ENCODE results near the gene NRL.

NRL gene

GRCh38 chr14:24081739-24082211 is 33.0 kb downstream of the NRL start:
- no peak for DNase-seq (ENCODE audit: low spot score in 2 of 2)
- H3K4me3 Mint-ChIP-seq = peak overlapping the region; percentile 88
- ATAC-seq (ENCODE audit: low read depth) = no peak
- peaks cover 30% of the 10 kb centered on the region for H3K4me1 Mint-ChIP-seq
- H3K27ac Mint-ChIP-seq = peak overlapping the region; percentile 86
- H3K9me3 Mint-ChIP-seq = no peaks in the 10 kb centered on the region
- no peaks in the 10 kb centered on the region for H3K27me3 Mint-ChIP-seq
- H3K36me3 Mint-ChIP-seq = no peaks in the 10 kb centered on the region

GRCh38 chr14:24080888-24081738 is 33.6 kb downstream of the NRL start:
- H3K27me3 Mint-ChIP-seq = no peaks in the 10 kb centered on the region

DNA sequence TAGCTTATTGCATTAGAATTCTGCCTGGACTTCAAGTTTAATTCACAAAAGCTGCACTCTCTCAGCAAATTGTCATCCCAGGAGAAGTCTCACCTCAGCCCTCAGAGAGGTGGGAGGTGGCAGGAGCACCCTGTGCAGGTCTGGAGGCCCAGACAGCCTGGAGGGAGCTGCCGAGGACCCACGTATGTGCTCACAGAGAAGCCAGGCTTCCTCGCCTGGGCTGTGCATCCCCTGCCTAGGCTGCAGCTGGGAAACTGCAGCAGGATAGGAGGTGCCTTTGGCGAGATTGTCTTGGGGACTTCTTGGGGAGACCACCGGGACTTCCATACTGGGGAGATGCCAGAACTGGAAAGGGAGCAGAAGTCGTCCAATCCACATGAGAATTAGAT is 34.6 kb downstream of the NRL start:
- no peaks in the 10 kb centered on the region for H3K27me3 Mint-ChIP-seq
- H3K36me3 Mint-ChIP-seq = no peaks in the 10 kb centered on the region
- ATAC-seq (ENCODE audit: low read depth) (no peak), DNase-seq (ENCODE audit: low spot score in 2 of 2) (no peak)
- peaks cover 40% of the 10 kb centered on the region for H3K4me1 Mint-ChIP-seq
- peak overlapping the region; percentile 65 for H3K4me3 Mint-ChIP-seq
- no peaks in the 10 kb centered on the region for H3K9me3 Mint-ChIP-seq
- H3K27ac Mint-ChIP-seq = peak overlapping the region; percentile 86

More at GRCh38 chr14:24080888-24081738, 33.6 kb downstream of the NRL start:
- DNase-seq (ENCODE audit: low spot score in 2 of 2) = peak; percentile 60 to 74
- peaks cover 33% of the 10 kb centered on the region for H3K4me1 Mint-ChIP-seq
- peak overlapping the region; percentile 86 for H3K27ac Mint-ChIP-seq
- H3K4me3 Mint-ChIP-seq = peak overlapping the region; percentile 88
- peak; percentile 94 for ATAC-seq (ENCODE audit: low read depth)
- no peaks in the 10 kb centered on the region for H3K36me3 Mint-ChIP-seq
- no peaks in the 10 kb centered on the region for H3K9me3 Mint-ChIP-seq

DNA sequence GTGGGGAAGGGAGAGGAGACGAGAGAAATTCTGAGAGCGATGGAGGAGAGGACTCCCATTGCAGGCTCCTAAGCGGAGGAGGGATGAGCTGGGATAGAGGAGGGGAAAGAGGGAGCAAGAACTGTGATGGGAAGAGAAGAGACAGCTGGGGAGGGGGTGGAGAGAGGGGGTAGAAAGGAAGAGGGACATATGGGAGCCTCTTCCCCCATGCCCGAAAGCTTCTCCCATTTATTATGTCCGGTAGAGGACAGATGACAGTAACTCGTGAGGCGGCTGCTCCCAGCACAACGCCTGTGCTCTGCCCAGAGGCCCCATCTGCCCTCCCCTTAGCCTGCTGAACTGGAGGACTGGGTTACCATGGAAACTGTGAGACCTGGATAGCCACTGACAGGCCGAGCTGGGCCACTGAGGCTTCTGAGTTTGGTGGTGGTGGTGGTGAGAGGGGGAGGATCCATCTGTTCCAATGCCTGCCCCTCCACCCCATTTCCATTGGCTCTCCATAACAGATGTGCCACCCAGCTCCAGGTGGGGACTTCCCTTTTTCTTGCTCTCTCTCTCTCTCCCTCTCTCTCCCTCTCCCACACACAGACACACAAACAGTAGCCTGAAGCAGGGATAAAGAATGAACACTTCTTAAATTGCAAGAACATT is 35.1 kb downstream of the NRL start:
- H3K27ac Mint-ChIP-seq = peak overlapping the region; percentile 86

GRCh38 chr14:24078146-24078545 is 36.6 kb downstream of the NRL start:
- peaks cover 37% of the 10 kb centered on the region for H3K4me1 Mint-ChIP-seq
- DNase-seq (ENCODE audit: low spot score in 2 of 2) = no peak
- H3K9me3 Mint-ChIP-seq = no peaks in the 10 kb centered on the region
- no peak for ATAC-seq (ENCODE audit: low read depth)
- no peak overlapping the region for H3K27ac Mint-ChIP-seq
- no peak overlapping the region for H3K4me3 Mint-ChIP-seq
- H3K36me3 Mint-ChIP-seq = no peaks in the 10 kb centered on the region
- no peaks in the 10 kb centered on the region for H3K27me3 Mint-ChIP-seq

More for the DNA sequence above, 35.1 kb downstream of the NRL start:
- Mint-ChIP-seq H3K27me3 (no peaks in the 10 kb centered on the region), H3K36me3 (no peaks in the 10 kb centered on the region), H3K4me3 (no peak overlapping the region), H3K9me3 (no peaks in the 10 kb centered on the region), H3K4me1 (peaks cover 39% of the 10 kb centered on the region)
- DNase-seq (ENCODE audit: low spot score in 2 of 2) = no peak
- no peak for ATAC-seq (ENCODE audit: low read depth)

DNA sequence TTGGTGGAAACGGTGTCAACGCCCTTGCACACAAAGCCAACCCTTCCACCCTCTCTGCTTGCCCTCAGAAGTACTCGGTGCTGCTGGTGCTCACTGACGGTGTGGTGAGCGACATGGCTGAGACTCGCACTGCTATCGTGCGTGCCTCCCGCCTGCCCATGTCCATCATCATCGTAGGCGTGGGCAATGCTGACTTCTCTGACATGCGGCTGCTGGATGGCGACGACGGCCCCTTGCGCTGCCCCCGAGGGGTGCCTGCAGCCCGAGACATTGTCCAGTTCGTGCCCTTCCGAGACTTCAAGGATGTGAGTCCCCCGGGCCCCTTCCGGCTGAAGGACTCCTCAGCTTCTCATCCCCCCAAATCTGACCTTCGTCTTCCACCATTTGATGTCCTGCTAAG is 37.7 kb downstream of the NRL start:
- Mint-ChIP-seq H3K27me3 (no peaks in the 10 kb centered on the region), H3K4me1 (peaks cover 32% of the 10 kb centered on the region), H3K36me3 (no peaks in the 10 kb centered on the region), H3K4me3 (no peak overlapping the region), H3K27ac (peak overlapping the region; percentile 63), H3K9me3 (no peaks in the 10 kb centered on the region)
- DNase-seq (ENCODE audit: low spot score in 2 of 2) = no peak
- ATAC-seq (ENCODE audit: low read depth) = no peak

DNA sequence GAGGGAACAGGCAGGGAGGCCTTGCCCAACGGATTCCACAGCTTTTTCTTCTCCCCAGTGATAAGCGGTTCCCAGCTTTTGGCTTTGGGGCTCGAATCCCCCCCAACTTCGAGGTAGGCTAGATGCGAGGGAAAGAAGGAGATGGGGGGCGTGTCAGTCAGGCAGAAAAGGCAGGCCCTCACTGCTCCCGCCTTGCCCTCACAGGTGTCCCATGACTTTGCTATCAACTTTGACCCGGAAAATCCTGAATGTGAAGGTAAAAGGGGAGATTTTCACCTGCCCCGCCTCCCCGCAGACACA is 38.5 kb downstream of the NRL start:
- Mint-ChIP-seq H3K4me3 (no peak overlapping the region), H3K27ac (peak overlapping the region; percentile 63), H3K36me3 (no peaks in the 10 kb centered on the region), H3K27me3 (no peaks in the 10 kb centered on the region), H3K9me3 (no peaks in the 10 kb centered on the region), H3K4me1 (peaks cover 28% of the 10 kb centered on the region)
- DNase-seq (ENCODE audit: low spot score in 2 of 2) = no peak
- no peak for ATAC-seq (ENCODE audit: low read depth)

DNA sequence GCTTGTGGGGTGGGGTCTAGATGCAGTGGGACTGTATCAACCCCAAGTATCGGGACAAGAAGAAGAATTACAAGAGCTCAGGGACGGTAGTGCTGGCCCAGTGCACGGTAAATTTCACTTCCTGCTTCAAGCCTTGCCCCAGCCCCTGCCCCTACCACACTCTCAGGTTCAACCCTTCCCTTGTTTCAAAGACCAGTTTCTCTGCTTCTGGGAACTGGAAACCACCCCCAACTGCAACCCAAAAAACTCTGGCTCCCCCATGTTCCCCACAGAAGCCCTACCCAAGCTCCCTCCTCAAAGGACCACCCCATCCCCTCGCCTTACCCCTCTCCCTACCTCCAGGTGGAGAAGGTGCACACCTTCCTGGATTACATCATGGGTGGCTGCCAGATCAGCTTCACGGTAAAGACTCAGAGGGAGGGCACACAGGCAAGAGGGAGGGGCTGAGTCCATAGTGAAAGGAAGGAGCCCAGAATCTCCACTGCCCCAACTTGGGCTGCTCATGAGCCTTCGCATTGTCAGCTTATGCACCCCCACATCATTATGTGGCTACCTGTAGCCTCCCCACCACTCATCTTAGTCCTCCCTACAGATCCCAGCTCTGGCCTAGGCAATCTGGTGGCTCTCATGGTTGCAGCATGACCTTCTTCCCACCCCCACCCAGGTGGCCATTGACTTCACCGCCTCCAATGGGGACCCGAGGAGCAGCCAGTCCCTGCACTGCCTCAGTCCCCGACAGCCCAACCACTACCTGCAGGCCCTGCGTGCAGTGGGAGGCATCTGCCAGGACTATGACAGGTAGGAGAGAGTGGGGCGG is 39.1 kb downstream of the NRL start:
- H3K27me3 Mint-ChIP-seq = peaks cover 4% of the 10 kb centered on the region
- peak overlapping the region; percentile 58 for H3K4me3 Mint-ChIP-seq
- no peak for DNase-seq (ENCODE audit: low spot score in 2 of 2)
- no peaks in the 10 kb centered on the region for H3K36me3 Mint-ChIP-seq
- H3K9me3 Mint-ChIP-seq = no peaks in the 10 kb centered on the region
- ATAC-seq (ENCODE audit: low read depth) = peak; percentile 92
- peaks cover 28% of the 10 kb centered on the region for H3K4me1 Mint-ChIP-seq
- H3K27ac Mint-ChIP-seq = peak overlapping the region; percentile 56

GRCh38 chr14:24074625-24075484 is 39.9 kb downstream of the NRL start:
- H3K4me3 Mint-ChIP-seq = peak overlapping the region; percentile 58
- peaks cover 23% of the 10 kb centered on the region for H3K4me1 Mint-ChIP-seq
- H3K9me3 Mint-ChIP-seq = no peaks in the 10 kb centered on the region
- DNase-seq (ENCODE audit: low spot score in 2 of 2) (no peak), ATAC-seq (ENCODE audit: low read depth) (no peak)
- peak overlapping the region; percentile 56 for H3K27ac Mint-ChIP-seq
- H3K27me3 Mint-ChIP-seq = peaks cover 4% of the 10 kb centered on the region
- H3K36me3 Mint-ChIP-seq = no peaks in the 10 kb centered on the region

DNA sequence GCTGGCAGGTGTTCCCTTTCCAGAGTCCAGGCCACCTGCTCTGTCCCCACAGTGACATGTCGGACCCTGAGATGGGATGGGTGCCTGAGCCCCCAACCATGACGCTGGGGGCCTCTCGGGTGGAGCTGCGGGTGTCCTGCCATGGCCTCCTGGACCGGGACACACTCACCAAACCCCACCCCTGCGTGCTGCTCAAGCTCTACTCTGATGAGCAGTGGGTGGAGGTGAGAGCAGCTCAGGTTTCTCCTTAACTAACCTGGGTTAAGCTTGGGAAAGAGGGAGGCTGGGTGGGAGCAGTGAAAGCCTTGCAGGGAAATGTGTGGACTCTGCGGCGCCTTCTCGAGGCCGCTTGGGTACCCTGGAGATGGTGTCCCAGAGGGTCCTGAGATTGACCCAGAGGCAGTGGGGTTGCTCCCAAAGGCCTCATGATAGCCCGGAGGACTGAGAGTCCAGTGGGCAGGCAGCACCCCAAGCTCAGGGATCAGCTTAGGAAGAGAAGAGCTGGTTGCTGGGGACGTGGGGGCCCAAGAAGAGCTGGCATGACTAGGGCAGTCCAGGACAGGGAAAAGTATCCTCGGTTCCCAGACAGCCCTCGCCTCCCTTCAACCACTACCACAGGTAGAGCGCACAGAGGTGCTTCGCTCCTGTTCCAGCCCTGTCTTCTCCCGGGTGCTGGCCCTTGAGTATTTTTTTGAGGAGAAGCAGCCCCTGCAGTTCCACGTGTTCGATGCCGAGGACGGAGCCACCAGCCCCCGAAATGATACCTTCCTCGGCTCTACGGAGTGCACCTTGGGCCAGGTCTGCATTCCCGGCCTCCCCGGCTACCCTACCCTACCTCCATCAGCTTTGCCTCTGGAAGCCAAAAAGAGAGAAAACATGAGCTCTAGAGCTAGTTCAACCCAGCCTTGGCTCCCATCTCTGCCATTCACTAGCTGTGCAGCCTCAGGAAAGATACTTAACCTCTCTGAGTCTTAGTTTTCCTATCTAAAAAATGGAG is 41.6 kb downstream of the NRL start:
- H3K4me3 Mint-ChIP-seq = no peak overlapping the region
- ATAC-seq (ENCODE audit: low read depth) (no peak), DNase-seq (ENCODE audit: low spot score in 2 of 2) (no peak)
- H3K4me1 Mint-ChIP-seq = peaks cover 15% of the 10 kb centered on the region
- no peaks in the 10 kb centered on the region for H3K36me3 Mint-ChIP-seq
- H3K27ac Mint-ChIP-seq = no peak overlapping the region
- H3K27me3 Mint-ChIP-seq = peaks cover 4% of the 10 kb centered on the region
- H3K9me3 Mint-ChIP-seq = no peaks in the 10 kb centered on the region

DNA sequence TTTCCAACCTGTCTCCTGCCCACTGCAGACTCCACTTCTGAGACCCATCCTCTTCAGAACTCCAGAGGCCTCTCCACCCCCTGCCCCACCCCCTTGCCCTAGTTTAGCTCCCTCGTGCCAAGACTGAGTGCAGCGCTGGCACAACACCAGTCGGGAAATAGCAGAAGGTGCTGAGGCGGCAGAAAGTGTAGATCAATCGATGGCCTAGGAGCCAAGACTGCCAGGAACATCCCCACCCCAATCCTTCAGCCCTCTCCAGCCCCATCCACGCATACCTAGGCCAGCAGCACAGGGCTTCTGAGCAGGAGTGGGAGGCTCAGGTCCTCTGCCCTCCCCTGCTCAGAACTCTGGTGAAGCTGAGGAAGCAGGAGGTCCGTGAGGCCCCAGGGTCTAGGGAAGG is 42.3 kb downstream of the NRL start:
- Mint-ChIP-seq H3K4me3 (no peak overlapping the region), H3K27ac (no peak overlapping the region), H3K9me3 (no peaks in the 10 kb centered on the region), H3K36me3 (no peaks in the 10 kb centered on the region), H3K27me3 (peaks cover 4% of the 10 kb centered on the region), H3K4me1 (peaks cover 15% of the 10 kb centered on the region)
- DNase-seq (ENCODE audit: low spot score in 2 of 2) = no peak
- no peak for ATAC-seq (ENCODE audit: low read depth)

DNA sequence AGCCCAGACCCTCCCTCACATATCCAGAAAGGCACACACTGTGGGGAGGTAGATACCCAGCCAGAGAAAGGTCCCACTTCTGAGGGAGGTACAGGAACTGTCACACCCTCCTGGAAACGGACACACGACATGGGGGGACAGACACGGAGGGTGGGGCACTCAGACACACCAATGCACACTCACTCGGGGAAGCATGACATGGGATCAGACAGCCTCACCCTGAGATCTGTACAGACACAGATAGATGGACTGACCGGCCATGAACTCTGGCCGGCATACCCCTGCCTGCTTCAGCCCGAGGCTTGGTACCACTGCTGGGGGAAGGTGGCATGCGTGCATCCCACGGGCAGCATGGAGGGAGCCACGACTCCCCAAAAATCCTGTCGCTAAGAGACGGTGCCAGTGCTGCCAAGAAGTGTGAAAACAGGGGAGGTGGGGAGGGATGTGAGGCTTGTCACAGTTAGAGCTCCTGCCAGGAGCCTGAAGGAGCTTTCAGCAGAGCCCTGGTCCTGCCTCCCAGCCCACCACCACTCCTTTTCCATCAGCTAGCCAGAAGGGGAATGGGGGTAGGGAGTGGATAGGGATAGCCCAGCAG is 42.8 kb downstream of the NRL start:
- no peak for ATAC-seq (ENCODE audit: low read depth)
- Mint-ChIP-seq H3K4me1 (peaks cover 15% of the 10 kb centered on the region), H3K9me3 (no peaks in the 10 kb centered on the region), H3K4me3 (no peak overlapping the region), H3K27me3 (peaks cover 4% of the 10 kb centered on the region), H3K27ac (no peak overlapping the region), H3K36me3 (no peaks in the 10 kb centered on the region)
- no peak for DNase-seq (ENCODE audit: low spot score in 2 of 2)
